ENCODE results near the gene MCM9. TPM values are rescaled to one million over a fixed set of nuclear protein-coding genes. Genes with fewer than 3 reads are reported as not detected.

The MCM9 gene
- total RNA-seq, 1 donor from 2014 or later, result 10.1 TPM

GRCh38 chr6:118889163-118889562, 45.8 kb downstream of the MCM9 start:
- no peaks in the 10 kb centered on the region for H3K36me3 ChIP-seq (ENCODE audit: insufficient read depth, low read length)
- H3K27ac ChIP-seq (ENCODE audit: low read depth, low read length), result no peak overlapping the region
- H3K9me3 ChIP-seq (ENCODE audit: insufficient read depth, low read depth, low read length), result no peaks in the 10 kb centered on the region
- no peak overlapping the region for H2AFZ ChIP-seq (ENCODE audit: low read depth, low read length)
- H3K4me1 Mint-ChIP-seq (ENCODE audit: low read depth, unreplicated experiment), result peaks cover 13% of the 10 kb centered on the region
- H3K4me2 ChIP-seq (ENCODE audit: low read length), result no peak overlapping the region
- TF ChIP-seq CTCF (IDR thresholded peaks at IDR 0.05; ENCODE audit: insufficient read depth, low read depth, low read length) (no peak), EZH2 (IDR thresholded peaks at IDR 0.05; ENCODE audit: insufficient read depth, low read length) (no peak)
- no peak overlapping the region for H3K4me3 Mint-ChIP-seq (ENCODE audit: unreplicated experiment)
- FAIRE-seq (no peak), DNase-seq (ENCODE audit: low read depth) (no peak)
- H4K20me1 ChIP-seq (ENCODE audit: insufficient read depth, low read length), result no peaks in the 10 kb centered on the region
- H3K9me3 Mint-ChIP-seq (ENCODE audit: unreplicated experiment), result no peaks in the 10 kb centered on the region
- no peak overlapping the region for H3K4me3 ChIP-seq (ENCODE audit: insufficient read depth, low read depth, low read length)
- peaks cover 69% of the 10 kb centered on the region for H3K79me2 ChIP-seq (ENCODE audit: insufficient read depth, low read length)
- no peak overlapping the region for H3K9ac ChIP-seq (ENCODE audit: low read length)
- no peak overlapping the region for H3K27ac Mint-ChIP-seq (ENCODE audit: unreplicated experiment)
- peaks cover 4% of the 10 kb centered on the region for H3K36me3 Mint-ChIP-seq (ENCODE audit: low read depth, unreplicated experiment)
- H3K4me1 ChIP-seq (ENCODE audit: insufficient read depth, low read length), result peaks cover 10% of the 10 kb centered on the region
- H3K27me3 Mint-ChIP-seq (ENCODE audit: low read depth, unreplicated experiment), result no peaks in the 10 kb centered on the region
- no peaks in the 10 kb centered on the region for H3K27me3 ChIP-seq (ENCODE audit: insufficient read depth, low read length)

- peaks cover 7% of the 10 kb centered on the region for H3K4me1 Mint-ChIP-seq (ENCODE audit: low read depth, unreplicated experiment)
- H3K9me3 Mint-ChIP-seq (ENCODE audit: unreplicated experiment), result no peaks in the 10 kb centered on the region
These were observed 48.3 kb downstream of the MCM9 start for GRCh38 chr6:118886641-118887040.

More at GRCh38 chr6:118886641-118887040, 48.3 kb downstream of the MCM9 start:
- H3K4me1 ChIP-seq (ENCODE audit: insufficient read depth, low read length), result no peaks in the 10 kb centered on the region
- no peak overlapping the region for H3K27ac ChIP-seq (ENCODE audit: low read depth, low read length)
- H3K36me3 ChIP-seq (ENCODE audit: insufficient read depth, low read length), result no peaks in the 10 kb centered on the region
- H3K27ac Mint-ChIP-seq (ENCODE audit: unreplicated experiment), result no peak overlapping the region
- H3K4me3 Mint-ChIP-seq (ENCODE audit: unreplicated experiment), result no peak overlapping the region
- H3K9ac ChIP-seq (ENCODE audit: low read length), result no peak overlapping the region
- H3K27me3 ChIP-seq (ENCODE audit: insufficient read depth, low read length), result no peaks in the 10 kb centered on the region
- no peak overlapping the region for H3K4me3 ChIP-seq (ENCODE audit: insufficient read depth, low read depth, low read length)
- no peak overlapping the region for H2AFZ ChIP-seq (ENCODE audit: low read depth, low read length)
- DNase-seq (ENCODE audit: low read depth) (no peak), FAIRE-seq (no peak)
- H3K9me3 ChIP-seq (ENCODE audit: insufficient read depth, low read depth, low read length), result no peaks in the 10 kb centered on the region
- no peak for TF ChIP-seq CTCF (IDR thresholded peaks at IDR 0.05; ENCODE audit: insufficient read depth, low read depth, low read length)
- no peak for TF ChIP-seq EZH2 (IDR thresholded peaks at IDR 0.05; ENCODE audit: insufficient read depth, low read length)
- H3K27me3 Mint-ChIP-seq (ENCODE audit: low read depth, unreplicated experiment), result no peaks in the 10 kb centered on the region
- H3K36me3 Mint-ChIP-seq (ENCODE audit: low read depth, unreplicated experiment), result peaks cover 4% of the 10 kb centered on the region
- H3K79me2 ChIP-seq (ENCODE audit: insufficient read depth, low read length), result peaks cover 78% of the 10 kb centered on the region
- no peaks in the 10 kb centered on the region for H4K20me1 ChIP-seq (ENCODE audit: insufficient read depth, low read length)
- H3K4me2 ChIP-seq (ENCODE audit: low read length), result no peak overlapping the region

All from astrocyte (in vitro differentiated cells and primary cell).